Measurements from ENCODE around the gene PLOD2.

Gene PLOD2

GRCh38 chr3:146181216-146181615 is 20.2 kb upstream of the PLOD2 start:
- no peak overlapping the region for H2AFZ ChIP-seq (ENCODE audit: low read depth, low read length)
- H3K36me3 ChIP-seq (ENCODE audit: insufficient read depth, low read length), result no peaks in the 10 kb centered on the region
- no peaks in the 10 kb centered on the region for H3K4me1 ChIP-seq (ENCODE audit: insufficient read depth, low read length)
- no peak overlapping the region for H3K4me3 ChIP-seq (ENCODE audit: low read length)
- H3K9me3 ChIP-seq (ENCODE audit: low read length), result no peaks in the 10 kb centered on the region
- no peaks in the 10 kb centered on the region for H3K27me3 ChIP-seq (ENCODE audit: insufficient read depth, low read length)

GRCh38 chr3:146180376-146180775 is 19.4 kb upstream of the PLOD2 start:
- Histone ChIP-seq H3K4me3 (ENCODE audit: low read length) (no peak overlapping the region), H3K4me1 (ENCODE audit: insufficient read depth, low read length) (no peaks in the 10 kb centered on the region), H3K36me3 (ENCODE audit: insufficient read depth, low read length) (no peaks in the 10 kb centered on the region), H2AFZ (ENCODE audit: low read depth, low read length) (no peak overlapping the region), H3K27me3 (ENCODE audit: insufficient read depth, low read length) (no peaks in the 10 kb centered on the region), H3K9me3 (ENCODE audit: low read length) (no peaks in the 10 kb centered on the region)

GRCh38 chr3:146178006-146178689 is 17.2 kb upstream of the PLOD2 start:
- no peaks in the 10 kb centered on the region for H3K36me3 ChIP-seq (ENCODE audit: insufficient read depth, low read length)
- H3K4me1 ChIP-seq (ENCODE audit: insufficient read depth, low read length), result no peaks in the 10 kb centered on the region
- H3K27me3 ChIP-seq (ENCODE audit: insufficient read depth, low read length), result no peaks in the 10 kb centered on the region
- H3K4me3 ChIP-seq (ENCODE audit: low read length), result no peak overlapping the region
- H2AFZ ChIP-seq (ENCODE audit: low read depth, low read length), result no peak overlapping the region
- H3K9me3 ChIP-seq (ENCODE audit: low read length), result no peaks in the 10 kb centered on the region

GRCh38 chr3:146177519-146177918 is 16.5 kb upstream of the PLOD2 start:
- no peaks in the 10 kb centered on the region for H3K9me3 ChIP-seq (ENCODE audit: low read length)
- no peak overlapping the region for H3K4me3 ChIP-seq (ENCODE audit: low read length)
- no peak overlapping the region for H2AFZ ChIP-seq (ENCODE audit: low read depth, low read length)
- H3K4me1 ChIP-seq (ENCODE audit: insufficient read depth, low read length), result no peaks in the 10 kb centered on the region
- no peaks in the 10 kb centered on the region for H3K27me3 ChIP-seq (ENCODE audit: insufficient read depth, low read length)
- H3K36me3 ChIP-seq (ENCODE audit: insufficient read depth, low read length), result no peaks in the 10 kb centered on the region

- Histone ChIP-seq H3K27me3 (ENCODE audit: insufficient read depth, low read length) (no peaks in the 10 kb centered on the region), H3K4me3 (ENCODE audit: low read length) (no peak overlapping the region), H2AFZ (ENCODE audit: low read depth, low read length) (no peak overlapping the region), H3K9me3 (ENCODE audit: low read length) (no peaks in the 10 kb centered on the region), H3K4me1 (ENCODE audit: insufficient read depth, low read length) (no peaks in the 10 kb centered on the region), H3K36me3 (ENCODE audit: insufficient read depth, low read length) (no peaks in the 10 kb centered on the region)
These were observed 16.1 kb upstream of the PLOD2 start for GRCh38 chr3:146177072-146177471.

GRCh38 chr3:146172586-146172985 is 11.6 kb upstream of the PLOD2 start:
- Histone ChIP-seq H3K27me3 (ENCODE audit: insufficient read depth, low read length) (no peaks in the 10 kb centered on the region), H3K9me3 (ENCODE audit: low read length) (no peaks in the 10 kb centered on the region), H3K4me1 (ENCODE audit: insufficient read depth, low read length) (no peaks in the 10 kb centered on the region), H3K36me3 (ENCODE audit: insufficient read depth, low read length) (no peaks in the 10 kb centered on the region), H3K4me3 (ENCODE audit: low read length) (no peak overlapping the region), H2AFZ (ENCODE audit: low read depth, low read length) (no peak overlapping the region)

GRCh38 chr3:146170591-146170990 is 9.6 kb upstream of the PLOD2 start:
- Histone ChIP-seq H3K9me3 (ENCODE audit: low read length) (no peaks in the 10 kb centered on the region), H3K4me1 (ENCODE audit: insufficient read depth, low read length) (no peaks in the 10 kb centered on the region), H3K27me3 (ENCODE audit: insufficient read depth, low read length) (no peaks in the 10 kb centered on the region), H2AFZ (ENCODE audit: low read depth, low read length) (no peak overlapping the region), H3K4me3 (ENCODE audit: low read length) (no peak overlapping the region), H3K36me3 (ENCODE audit: insufficient read depth, low read length) (no peaks in the 10 kb centered on the region)

GRCh38 chr3:146169891-146170290 is 8.9 kb upstream of the PLOD2 start:
- H3K27me3 ChIP-seq (ENCODE audit: insufficient read depth, low read length), result no peaks in the 10 kb centered on the region
- H3K4me3 ChIP-seq (ENCODE audit: low read length), result no peak overlapping the region
- H3K36me3 ChIP-seq (ENCODE audit: insufficient read depth, low read length), result no peaks in the 10 kb centered on the region
- H2AFZ ChIP-seq (ENCODE audit: low read depth, low read length), result no peak overlapping the region
- H3K9me3 ChIP-seq (ENCODE audit: low read length), result peaks cover 1% of the 10 kb centered on the region
- no peaks in the 10 kb centered on the region for H3K4me1 ChIP-seq (ENCODE audit: insufficient read depth, low read length)

- H3K4me1 ChIP-seq (ENCODE audit: insufficient read depth, low read length), result no peaks in the 10 kb centered on the region
- H3K27me3 ChIP-seq (ENCODE audit: insufficient read depth, low read length), result no peaks in the 10 kb centered on the region
- no peaks in the 10 kb centered on the region for H3K36me3 ChIP-seq (ENCODE audit: insufficient read depth, low read length)
- H3K4me3 ChIP-seq (ENCODE audit: low read length), result no peak overlapping the region
- no peak overlapping the region for H2AFZ ChIP-seq (ENCODE audit: low read depth, low read length)
- H3K9me3 ChIP-seq (ENCODE audit: low read length), result peaks cover 2% of the 10 kb centered on the region
These were observed 5.8 kb upstream of the PLOD2 start for GRCh38 chr3:146166826-146167225.

- H3K9me3 ChIP-seq (ENCODE audit: low read length), result peaks cover 2% of the 10 kb centered on the region
- H3K36me3 ChIP-seq (ENCODE audit: insufficient read depth, low read length), result no peaks in the 10 kb centered on the region
- no peaks in the 10 kb centered on the region for H3K27me3 ChIP-seq (ENCODE audit: insufficient read depth, low read length)
- no peak overlapping the region for H3K4me3 ChIP-seq (ENCODE audit: low read length)
- H3K4me1 ChIP-seq (ENCODE audit: insufficient read depth, low read length), result no peaks in the 10 kb centered on the region
- no peak overlapping the region for H2AFZ ChIP-seq (ENCODE audit: low read depth, low read length)
These were observed 5.4 kb upstream of the PLOD2 start for GRCh38 chr3:146166415-146166821.

- Histone ChIP-seq H3K9me3 (ENCODE audit: low read length) (peaks cover 2% of the 10 kb centered on the region), H3K27me3 (ENCODE audit: insufficient read depth, low read length) (no peaks in the 10 kb centered on the region), H3K4me3 (ENCODE audit: low read length) (no peak overlapping the region), H3K36me3 (ENCODE audit: insufficient read depth, low read length) (no peaks in the 10 kb centered on the region), H2AFZ (ENCODE audit: low read depth, low read length) (no peak overlapping the region), H3K4me1 (ENCODE audit: insufficient read depth, low read length) (no peaks in the 10 kb centered on the region)
These were observed 4.9 kb upstream of the PLOD2 start for GRCh38 chr3:146165877-146166276.

GRCh38 chr3:146164971-146165769 is 4.2 kb upstream of the PLOD2 start:
- Histone ChIP-seq H3K9me3 (ENCODE audit: low read length) (peaks cover 2% of the 10 kb centered on the region), H2AFZ (ENCODE audit: low read depth, low read length) (no peak overlapping the region), H3K4me1 (ENCODE audit: insufficient read depth, low read length) (no peaks in the 10 kb centered on the region), H3K27me3 (ENCODE audit: insufficient read depth, low read length) (no peaks in the 10 kb centered on the region), H3K36me3 (ENCODE audit: insufficient read depth, low read length) (no peaks in the 10 kb centered on the region), H3K4me3 (ENCODE audit: low read length) (no peak overlapping the region)

GRCh38 chr3:146164506-146164905 is 3.5 kb upstream of the PLOD2 start:
- Histone ChIP-seq H2AFZ (ENCODE audit: low read depth, low read length) (no peak overlapping the region), H3K4me1 (ENCODE audit: insufficient read depth, low read length) (no peaks in the 10 kb centered on the region), H3K4me3 (ENCODE audit: low read length) (no peak overlapping the region), H3K9me3 (ENCODE audit: low read length) (peaks cover 2% of the 10 kb centered on the region), H3K27me3 (ENCODE audit: insufficient read depth, low read length) (no peaks in the 10 kb centered on the region), H3K36me3 (ENCODE audit: insufficient read depth, low read length) (no peaks in the 10 kb centered on the region)

Measured in neuron (in vitro differentiated cells).